ENCODE measurements around the gene SUMF1.

SUMF1 gene

DNA sequence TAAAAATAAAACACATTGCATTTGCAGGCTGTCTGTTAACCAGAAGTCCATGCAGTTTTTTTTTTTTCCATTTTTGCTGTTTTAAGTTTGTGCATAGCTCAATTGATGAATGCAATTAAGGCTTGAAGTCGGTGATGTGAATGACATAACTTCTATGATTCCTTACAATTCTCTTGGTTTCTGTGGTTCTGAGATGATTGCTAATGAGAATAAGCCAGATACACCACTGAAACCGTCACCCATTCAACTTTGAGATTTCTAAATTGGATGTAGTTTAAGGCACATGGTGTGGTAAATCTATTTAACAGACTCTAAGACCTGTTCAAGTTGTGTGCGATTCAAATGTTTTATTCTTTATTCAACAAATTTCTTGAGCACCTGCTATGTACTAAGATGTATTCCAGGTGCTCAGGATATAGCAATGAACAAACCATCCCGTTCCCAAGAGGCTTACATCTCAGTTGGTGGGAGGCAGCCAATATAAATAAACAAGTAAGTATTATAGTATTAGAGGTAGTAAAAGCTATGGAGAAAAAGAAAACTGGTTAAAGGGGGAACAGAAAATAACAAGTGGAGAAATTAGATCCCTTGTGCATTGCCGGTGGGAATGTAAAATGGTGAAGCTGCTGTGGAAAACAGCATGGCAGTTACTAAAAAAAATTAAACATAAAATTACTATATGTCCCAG is 30.1 kb upstream of the SUMF1 start:
- DNase-seq, result no peak

- no peak for DNase-seq
Measured at GRCh38 chr3:4496087-4496452, 29.0 kb upstream of the SUMF1 start.

DNA sequence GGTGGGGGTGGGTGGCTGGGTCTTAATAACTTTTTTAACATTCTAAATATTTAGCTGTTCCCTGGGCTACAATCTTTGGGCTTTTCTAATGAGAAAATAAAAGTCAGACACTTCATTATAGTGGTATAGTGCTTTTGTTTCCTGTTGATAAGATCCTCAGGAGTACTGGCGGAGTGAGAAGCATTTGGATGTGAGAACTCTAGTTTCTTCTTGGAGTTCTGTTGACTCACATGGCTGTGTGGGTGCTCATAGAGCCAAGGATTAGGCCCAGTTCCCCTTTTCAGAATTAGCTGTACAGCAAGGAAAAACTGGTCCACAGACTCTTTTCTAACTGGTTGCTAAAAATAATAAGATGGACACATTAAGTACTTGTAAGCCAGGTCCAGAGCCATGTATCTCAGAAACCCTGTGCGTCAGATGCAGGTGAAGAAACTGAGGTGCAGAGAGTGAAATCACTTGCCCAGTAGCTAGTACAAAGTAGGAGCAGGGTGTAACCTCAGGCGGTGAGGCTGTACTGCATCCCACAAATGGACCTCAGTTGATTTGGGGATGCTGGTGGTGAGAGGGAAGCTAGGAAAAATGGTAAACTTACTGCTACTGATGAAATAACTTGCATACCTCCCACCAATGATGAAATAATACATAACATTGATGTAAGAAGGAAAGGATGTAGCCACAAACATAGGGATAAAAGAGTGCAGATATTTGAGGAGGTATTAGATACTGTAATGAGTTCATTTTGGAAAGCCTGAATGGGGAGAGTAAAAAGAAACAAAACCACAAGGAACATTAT is 28.4 kb upstream of the SUMF1 start:
- no peak for DNase-seq

GRCh38 chr3:4494895-4495264 is 27.8 kb upstream of the SUMF1 start:
- DNase-seq, result no peak

DNA sequence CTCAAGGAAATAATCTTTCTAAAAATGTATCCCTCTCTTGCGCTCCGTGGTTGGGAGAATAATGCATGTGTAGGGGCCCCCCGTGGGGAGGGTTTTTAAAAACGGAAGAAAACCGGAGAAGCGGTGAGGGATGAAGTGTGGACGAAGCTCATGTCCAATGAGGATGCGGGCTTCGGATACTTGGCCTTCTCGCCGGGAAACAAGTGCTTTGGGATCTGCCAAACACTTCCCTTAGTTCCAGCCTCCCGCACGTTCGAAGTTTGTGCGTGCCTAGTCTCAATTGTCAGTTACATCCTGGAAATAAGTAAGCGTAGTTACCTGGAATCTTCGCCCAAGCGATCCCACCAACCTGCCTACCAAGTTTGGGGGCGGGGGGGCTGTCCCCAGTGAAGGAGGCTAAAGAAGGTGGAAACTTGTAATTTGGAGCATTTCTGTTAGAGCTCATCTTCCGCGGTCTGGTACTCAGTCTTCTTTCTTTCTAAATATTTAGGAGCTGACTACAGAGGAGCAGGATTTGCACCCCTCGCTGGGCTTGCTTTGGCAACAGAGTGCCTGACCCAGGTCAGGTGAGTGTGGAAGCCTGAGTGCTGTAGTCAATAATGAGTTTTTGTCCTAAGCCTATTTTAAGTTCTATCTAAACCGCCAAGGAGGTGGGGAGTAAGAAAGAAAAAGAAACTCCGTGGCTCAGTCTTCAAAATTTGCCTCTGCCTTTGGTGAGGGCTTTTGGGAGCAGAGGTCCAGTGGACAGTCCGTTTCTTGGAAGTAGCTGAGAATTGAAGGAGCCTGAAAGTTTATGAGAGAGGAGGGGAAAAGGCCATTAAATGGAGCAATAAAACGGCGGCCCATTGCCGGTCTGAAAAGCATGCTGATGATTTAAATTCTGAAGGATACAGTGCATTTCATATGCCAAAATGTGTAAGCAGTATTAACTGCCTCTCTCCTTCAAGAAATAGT is 27.1 kb upstream of the SUMF1 start:
- DNase-seq, result peak; percentile 37

DNA sequence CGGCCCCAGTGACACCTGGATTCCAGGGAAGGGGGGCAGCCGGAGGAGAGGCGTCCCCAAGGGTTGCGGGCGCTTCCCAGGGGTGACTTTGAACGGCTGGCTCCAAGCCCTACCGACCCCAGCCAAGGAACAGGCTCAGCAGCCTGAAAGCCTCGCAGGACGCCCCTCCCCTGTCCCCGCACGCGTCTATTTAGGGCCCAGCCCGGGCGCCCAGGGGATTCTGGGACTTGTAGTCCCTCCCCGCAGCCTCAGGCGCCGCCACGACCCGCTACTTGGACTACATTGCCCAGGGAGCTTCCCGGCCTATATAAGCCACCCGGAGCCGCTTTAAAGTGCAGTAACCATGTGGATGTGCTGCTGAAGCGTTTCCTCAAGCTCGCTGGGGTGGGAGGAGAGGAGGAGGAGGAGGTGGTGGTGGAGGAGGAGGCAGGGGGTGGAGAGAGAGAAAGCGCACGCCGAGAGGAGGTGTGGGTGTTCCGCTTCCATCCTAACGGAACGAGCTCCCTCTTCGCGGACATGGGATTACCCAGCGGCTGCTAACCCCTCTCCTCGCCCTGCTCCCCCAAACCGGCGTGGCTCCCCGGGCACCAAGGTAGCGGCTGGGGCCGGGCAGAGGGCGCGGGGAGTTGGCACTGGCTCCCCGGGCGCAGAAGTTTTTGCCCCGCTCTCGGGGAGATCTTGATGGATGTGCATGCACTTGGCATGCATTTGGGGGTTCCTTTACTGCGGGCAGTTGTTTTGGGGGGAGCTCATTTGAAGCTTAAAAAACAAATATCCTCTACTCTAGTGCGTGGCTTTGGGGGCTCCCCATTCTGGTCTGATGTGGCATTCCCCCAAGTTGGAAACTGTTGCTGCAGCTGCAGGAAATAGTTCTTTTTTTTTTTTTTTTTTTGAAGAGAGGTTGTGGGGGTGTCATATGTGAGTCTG is 26.2 kb upstream of the SUMF1 start, which contains the start of gene ITPR1:
TSS of gene ITPR1 (plus strand) at position 335 of the 927 bp plus-strand sequence. CDS start 23,144 bp downstream, outside the sequence.
- peak; percentile 92 for DNase-seq

- peak; percentile 49 for DNase-seq
Measured at GRCh38 chr3:4492208-4493013, 25.3 kb upstream of the SUMF1 start.

DNA sequence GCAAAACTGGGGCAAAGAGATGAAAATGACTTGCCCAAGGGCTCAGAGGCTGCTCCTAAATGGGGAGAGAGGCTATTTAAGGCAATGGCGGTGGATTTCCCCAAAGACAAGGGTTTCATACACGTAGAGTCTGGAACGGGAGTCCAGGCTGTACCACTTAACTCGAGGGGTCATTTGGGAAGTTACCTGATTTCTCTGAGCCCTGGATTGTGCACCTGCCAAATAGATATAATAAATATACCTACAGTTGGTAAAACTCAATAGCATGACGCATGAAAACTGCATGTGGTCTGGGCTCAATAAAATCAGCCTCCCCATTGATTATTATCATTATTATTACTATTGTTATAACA is 24.8 kb upstream of the SUMF1 start:
- no peak for DNase-seq

DNA sequence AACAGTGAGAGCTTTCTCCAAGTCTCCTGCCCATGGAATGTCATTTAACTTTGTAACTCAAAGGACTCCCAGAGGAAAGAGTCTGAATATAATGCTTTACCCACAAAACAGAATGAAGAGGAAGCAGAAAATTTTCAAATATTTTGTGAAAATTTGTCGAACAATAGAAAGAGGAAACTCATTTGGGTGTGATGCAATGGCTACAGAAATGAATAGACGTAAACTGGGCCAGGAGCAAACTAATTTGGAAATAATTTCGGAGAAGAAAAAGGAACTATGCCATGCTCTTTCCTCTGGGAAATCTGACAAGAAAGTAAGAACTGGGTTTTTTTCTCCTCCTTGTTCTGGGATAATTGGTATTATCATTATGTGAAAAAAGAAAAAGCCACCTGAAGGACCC is 11.2 kb upstream of the SUMF1 start:
- DNase-seq, result no peak

DNA sequence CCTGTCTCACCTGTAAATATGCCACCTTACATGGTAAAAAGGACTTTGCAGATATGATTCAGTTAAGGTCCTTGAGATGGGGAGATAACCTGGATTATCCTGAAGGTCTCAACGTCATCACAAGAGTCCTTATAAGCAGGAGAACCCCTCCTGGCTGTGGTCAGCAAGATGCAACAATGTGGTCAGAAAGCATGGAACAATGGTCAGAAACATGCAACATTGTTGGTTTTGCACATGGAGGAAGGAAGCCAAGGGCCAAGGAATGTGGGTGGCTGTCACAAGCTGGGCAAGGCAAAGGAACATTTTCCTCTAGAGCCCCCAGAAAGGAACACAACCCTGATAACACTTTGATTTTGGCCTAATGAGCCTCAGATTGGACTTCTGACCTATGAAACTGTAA is 9.4 kb upstream of the SUMF1 start:
- no peak for DNase-seq

GRCh38 chr3:4475804-4476203 is 8.7 kb upstream of the SUMF1 start:
- no peak for DNase-seq

DNA sequence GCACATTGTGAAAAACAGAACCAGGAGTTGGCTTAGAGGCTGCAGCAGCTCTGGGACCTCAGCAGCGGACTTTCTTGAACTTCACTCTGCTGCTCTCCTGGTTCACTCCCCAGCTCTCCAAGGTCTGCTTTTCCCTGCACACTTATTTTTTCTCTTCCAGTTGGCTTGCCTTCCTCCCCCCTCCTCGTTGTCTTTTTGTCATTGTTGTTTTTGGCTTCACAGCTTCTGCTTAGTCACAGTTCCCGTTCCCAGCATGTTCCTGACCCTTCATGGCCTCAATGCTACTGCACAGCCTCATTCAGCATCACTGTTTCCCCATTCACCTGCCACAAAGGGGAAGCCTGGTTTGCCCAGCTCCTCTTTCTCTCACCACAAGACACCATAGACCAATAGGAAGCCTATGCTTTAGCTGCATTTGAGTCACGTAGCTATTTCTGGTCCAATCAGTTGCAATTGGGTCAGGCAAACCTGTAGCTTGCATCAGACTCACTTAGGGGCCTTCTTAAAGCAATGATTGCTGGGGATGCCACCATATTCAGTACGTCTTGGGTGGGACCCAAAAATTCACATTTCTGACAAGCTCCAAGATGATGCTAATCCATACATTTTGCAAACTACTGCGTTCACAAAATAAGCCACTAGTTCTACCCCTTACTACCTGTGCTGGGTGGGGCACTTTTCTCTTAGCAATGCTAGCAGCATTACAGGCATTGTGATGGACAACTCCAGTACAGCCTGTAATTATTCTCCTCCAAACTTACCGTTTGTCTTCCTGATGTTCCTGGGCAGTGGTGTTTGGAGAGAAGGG is 7.8 kb upstream of the SUMF1 start:
- DNase-seq, result no peak

GRCh38 chr3:4472766-4473165 is 5.7 kb upstream of the SUMF1 start:
- no peak for DNase-seq

GRCh38 chr3:4472312-4472711 is 5.2 kb upstream of the SUMF1 start:
- DNase-seq, result no peak

- no peak for DNase-seq
Measured at GRCh38 chr3:4471907-4472306, 4.8 kb upstream of the SUMF1 start.

DNA sequence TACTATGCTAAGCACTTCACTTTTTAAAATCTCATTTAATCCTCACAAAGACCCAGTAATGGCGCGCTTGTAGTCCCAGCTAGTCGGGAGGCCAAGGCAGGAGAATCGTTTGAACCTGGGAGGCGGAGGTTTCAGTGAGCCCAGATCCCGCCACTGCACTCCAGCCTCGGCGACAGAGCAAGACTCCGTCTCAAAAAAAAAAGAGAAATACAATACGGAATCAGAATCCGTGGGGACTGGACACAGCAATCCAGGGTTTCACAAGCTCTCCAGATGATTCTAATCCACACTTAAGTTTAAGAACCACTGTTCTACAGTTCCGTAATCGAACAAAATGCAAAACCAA is 426 bp upstream of the SUMF1 start:
- no peak for DNase-seq

GRCh38 chr3:4464576-4464975 is 2.5 kb downstream of the SUMF1 start:
- DNase-seq, result no peak

- DNase-seq, result no peak
Measured at GRCh38 chr3:4462369-4463040, 4.6 kb downstream of the SUMF1 start.

- DNase-seq, result no peak
Measured at GRCh38 chr3:4461468-4462090, 5.5 kb downstream of the SUMF1 start.

DNA sequence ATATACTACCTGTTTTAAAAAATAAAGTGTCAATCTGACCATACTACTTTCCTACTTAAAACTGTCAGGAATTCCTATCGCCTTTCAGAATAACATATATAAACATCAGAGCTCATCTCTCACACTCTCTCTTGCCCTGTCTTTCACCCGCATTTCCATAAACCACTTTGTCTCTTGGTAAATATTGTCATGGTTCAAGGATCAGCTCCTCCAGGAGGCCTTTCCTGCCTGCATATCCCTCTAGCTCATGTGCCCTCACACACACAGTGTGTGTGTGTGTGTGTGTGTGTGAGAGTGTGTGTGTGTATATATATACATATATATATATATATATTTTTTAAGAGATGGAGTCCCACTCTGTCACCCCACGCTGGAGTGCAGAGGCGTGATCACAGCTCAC is 6.7 kb downstream of the SUMF1 start:
- no peak for DNase-seq

Measured in activated CD4-positive, CD25-positive, alpha-beta regulatory T cell treated with anti-CD3 and anti-CD28 coated beads, Interleukin-2, amount 50 U/mL, for 72 hours (primary cell).